Mucosa of stomach (tissue), 1 donor: Measurements from ENCODE around the gene FLYWCH1.
A peak's percentile ranks its signal among the peaks of the same experiment; 100 is the strongest.

Experiments
- H3K27me3 ChIP-seq: one replicate; pipeline ENCODE4 v1.7.0; 2013; ENCODE audit warnings: mild to moderate bottlenecking, low read length; ENCODE audit not compliant: control insufficient read depth, insufficient read depth
- H3K36me3 ChIP-seq: one replicate; pipeline ENCODE4 v1.7.0; 2013; ENCODE audit warnings: low read length; ENCODE audit not compliant: control insufficient read depth, insufficient read depth
- H3K4me1 ChIP-seq: one replicate; pipeline ENCODE4 v1.7.0; 2013; ENCODE audit warnings: mild to moderate bottlenecking, low read length; ENCODE audit not compliant: control insufficient read depth, insufficient read depth
- H3K4me3 ChIP-seq: one replicate; pipeline ENCODE4 v1.7.0; 2013; ENCODE audit warnings: low read length
- H3K9ac ChIP-seq: one replicate; pipeline ENCODE4 v1.7.0; 2013; ENCODE audit warnings: mild to moderate bottlenecking, low read length, moderate library complexity
- H3K9me3 ChIP-seq: one replicate; pipeline ENCODE4 v1.7.0; 2013; ENCODE audit warnings: mild to moderate bottlenecking, low read length, moderate library complexity; ENCODE audit not compliant: control insufficient read depth
- donor health status: Pancreatic carcinoma.

Gene FLYWCH1

DNA sequence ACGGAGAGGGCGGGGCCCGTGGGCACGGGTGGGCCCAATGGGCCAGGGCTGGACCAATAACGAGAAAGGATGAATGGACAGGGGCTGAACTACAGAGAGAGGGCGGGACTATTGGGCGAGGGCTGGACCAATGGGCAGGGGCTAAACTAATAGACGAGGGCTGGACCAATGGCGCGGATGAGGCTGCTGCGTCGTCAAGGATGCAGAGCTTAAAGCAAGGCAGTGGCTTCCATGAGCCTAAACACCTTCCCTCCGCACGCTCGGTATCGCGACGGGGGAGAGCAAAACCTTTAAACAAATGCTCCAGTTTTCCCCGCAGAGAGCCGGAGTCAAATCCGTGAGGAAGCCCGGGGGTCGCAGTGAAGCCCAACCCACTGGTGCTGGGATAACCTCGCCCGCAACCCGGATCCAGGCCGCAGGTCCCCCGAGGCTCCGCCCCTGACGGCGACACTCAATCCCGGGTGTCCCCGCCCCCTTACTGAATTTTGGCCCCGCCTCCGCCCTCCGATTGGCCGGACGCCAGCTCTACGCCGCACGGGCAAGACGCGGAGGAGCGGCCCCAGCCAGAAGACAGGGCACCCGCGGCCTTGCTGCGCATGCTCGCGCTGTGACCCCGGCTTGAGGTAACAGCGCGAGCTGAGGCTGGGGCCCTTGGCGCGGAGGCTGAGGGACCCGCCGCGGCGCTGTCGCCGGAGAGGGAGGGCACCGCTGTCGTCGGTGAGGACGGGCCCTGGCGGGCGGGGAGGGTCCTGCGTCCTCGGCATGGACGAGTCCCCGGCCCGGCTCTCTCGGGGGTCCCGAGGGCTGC, 28.9 kb upstream of the FLYWCH1 start, which contains the start of gene FLYWCH2:
FLYWCH2 (plus strand) TSS at position 566 of the 808 bp plus-strand sequence. CDS start 13,235 bp downstream, outside the sequence.
- Histone ChIP-seq H3K27me3 (no peaks in the 10 kb centered on the region), H3K4me1 (peaks cover 7% of the 10 kb centered on the region), H3K4me3 (peak within 1 kb of the TSS; percentile 50), H3K36me3 (no peaks in the 10 kb centered on the region), H3K9ac (peak within 1 kb of the TSS; percentile 82), H3K9me3 (no peaks in the 10 kb centered on the region)

GRCh38 chr16:2883458-2883908, 28.2 kb upstream of the FLYWCH1 start:
- no peaks in the 10 kb centered on the region for H3K9me3 ChIP-seq
- peaks cover 7% of the 10 kb centered on the region for H3K4me1 ChIP-seq
- no peaks in the 10 kb centered on the region for H3K36me3 ChIP-seq
- H3K9ac ChIP-seq, result peak overlapping the region; percentile 82
- H3K4me3 ChIP-seq, result peak overlapping the region; percentile 50
- no peaks in the 10 kb centered on the region for H3K27me3 ChIP-seq

GRCh38 chr16:2884041-2884451, 27.7 kb upstream of the FLYWCH1 start:
- peaks cover 7% of the 10 kb centered on the region for H3K4me1 ChIP-seq
- no peaks in the 10 kb centered on the region for H3K36me3 ChIP-seq
- no peak overlapping the region for H3K4me3 ChIP-seq
- no peaks in the 10 kb centered on the region for H3K9me3 ChIP-seq
- no peaks in the 10 kb centered on the region for H3K27me3 ChIP-seq
- H3K9ac ChIP-seq, result peak overlapping the region; percentile 82

DNA sequence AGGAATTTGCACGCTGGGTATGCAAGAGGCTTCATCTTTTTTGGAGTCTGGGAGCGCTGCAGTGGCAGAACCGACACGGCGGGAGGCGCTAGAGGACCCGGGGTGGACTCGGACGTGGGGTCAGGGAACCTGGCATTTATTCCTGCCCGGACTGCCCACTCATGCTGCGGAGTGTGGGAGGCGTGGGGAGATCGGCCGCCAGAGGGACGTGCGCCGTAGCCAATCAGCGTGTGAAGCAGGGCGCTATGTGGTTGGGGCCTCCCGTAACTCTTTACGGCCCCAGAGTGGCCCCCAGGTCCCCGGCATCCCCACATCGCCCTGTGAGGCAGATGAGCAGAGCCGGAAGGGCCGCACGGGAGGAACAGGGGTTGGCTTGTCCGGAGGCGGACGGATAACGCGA, 17.5 kb upstream of the FLYWCH1 start:
- Histone ChIP-seq H3K27me3 (no peaks in the 10 kb centered on the region), H3K4me1 (peaks cover 6% of the 10 kb centered on the region), H3K4me3 (no peak overlapping the region), H3K36me3 (no peaks in the 10 kb centered on the region), H3K9me3 (no peaks in the 10 kb centered on the region), H3K9ac (no peak overlapping the region)

DNA sequence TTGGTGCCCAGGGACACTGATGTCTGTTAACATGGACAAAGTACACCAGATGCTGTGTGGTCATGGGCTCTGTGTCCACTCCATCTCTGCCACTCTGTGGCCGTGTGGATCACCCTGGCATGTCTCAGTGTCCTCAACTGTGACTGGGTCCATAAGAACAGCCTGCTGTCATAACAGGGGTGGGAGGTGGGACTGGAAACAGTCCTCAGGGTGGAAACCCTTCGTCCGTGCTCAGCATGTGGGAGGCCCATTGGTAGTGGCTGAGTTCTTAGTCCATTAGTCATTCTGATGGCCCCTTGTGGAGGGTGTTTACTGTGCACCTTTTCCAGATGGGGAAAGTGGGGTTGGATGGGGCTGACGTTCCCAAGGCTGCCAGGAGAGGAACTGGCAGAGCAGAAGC, 15.9 kb upstream of the FLYWCH1 start:
- H3K4me3 ChIP-seq, result no peak overlapping the region
- no peak overlapping the region for H3K9ac ChIP-seq
- H3K27me3 ChIP-seq, result no peaks in the 10 kb centered on the region
- peaks cover 3% of the 10 kb centered on the region for H3K4me1 ChIP-seq
- no peaks in the 10 kb centered on the region for H3K36me3 ChIP-seq
- no peaks in the 10 kb centered on the region for H3K9me3 ChIP-seq

DNA sequence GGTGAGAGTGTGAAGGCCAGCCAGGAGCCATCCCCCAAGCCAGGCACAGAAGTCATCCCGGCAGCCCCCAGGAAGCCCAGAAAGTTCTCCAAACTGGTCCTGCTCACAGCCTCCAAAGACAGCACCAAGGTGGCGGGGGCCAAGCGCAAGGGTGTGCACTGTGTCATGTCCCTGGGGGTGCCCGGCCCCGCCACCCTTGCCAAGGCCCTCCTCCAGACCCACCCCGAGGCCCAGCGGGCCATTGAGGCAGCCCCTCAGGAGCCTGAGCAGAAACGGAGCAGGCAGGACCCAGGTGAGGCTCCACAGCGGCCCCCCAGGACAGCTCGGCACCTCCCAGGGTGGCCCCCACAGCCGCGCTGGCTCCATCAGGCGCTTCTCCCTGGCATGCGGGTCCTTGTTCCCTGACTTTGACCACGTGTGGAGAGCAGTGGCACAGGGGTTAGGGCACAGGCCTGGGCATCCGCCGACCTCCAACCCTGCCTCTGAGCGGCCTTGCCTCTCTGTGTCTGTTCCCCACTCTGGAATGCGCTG, 15.2 kb upstream of the FLYWCH1 start:
- Histone ChIP-seq H3K27me3 (no peaks in the 10 kb centered on the region), H3K4me1 (no peaks in the 10 kb centered on the region), H3K36me3 (no peaks in the 10 kb centered on the region), H3K9me3 (no peaks in the 10 kb centered on the region), H3K4me3 (no peak overlapping the region), H3K9ac (no peak overlapping the region)

- H3K4me1 ChIP-seq, result no peaks in the 10 kb centered on the region
- no peaks in the 10 kb centered on the region for H3K27me3 ChIP-seq
- no peaks in the 10 kb centered on the region for H3K9me3 ChIP-seq
- H3K9ac ChIP-seq, result no peak overlapping the region
- H3K36me3 ChIP-seq, result no peaks in the 10 kb centered on the region
- H3K4me3 ChIP-seq, result no peak overlapping the region
Observed at GRCh38 chr16:2897110-2897509, 14.6 kb upstream of the FLYWCH1 start.

DNA sequence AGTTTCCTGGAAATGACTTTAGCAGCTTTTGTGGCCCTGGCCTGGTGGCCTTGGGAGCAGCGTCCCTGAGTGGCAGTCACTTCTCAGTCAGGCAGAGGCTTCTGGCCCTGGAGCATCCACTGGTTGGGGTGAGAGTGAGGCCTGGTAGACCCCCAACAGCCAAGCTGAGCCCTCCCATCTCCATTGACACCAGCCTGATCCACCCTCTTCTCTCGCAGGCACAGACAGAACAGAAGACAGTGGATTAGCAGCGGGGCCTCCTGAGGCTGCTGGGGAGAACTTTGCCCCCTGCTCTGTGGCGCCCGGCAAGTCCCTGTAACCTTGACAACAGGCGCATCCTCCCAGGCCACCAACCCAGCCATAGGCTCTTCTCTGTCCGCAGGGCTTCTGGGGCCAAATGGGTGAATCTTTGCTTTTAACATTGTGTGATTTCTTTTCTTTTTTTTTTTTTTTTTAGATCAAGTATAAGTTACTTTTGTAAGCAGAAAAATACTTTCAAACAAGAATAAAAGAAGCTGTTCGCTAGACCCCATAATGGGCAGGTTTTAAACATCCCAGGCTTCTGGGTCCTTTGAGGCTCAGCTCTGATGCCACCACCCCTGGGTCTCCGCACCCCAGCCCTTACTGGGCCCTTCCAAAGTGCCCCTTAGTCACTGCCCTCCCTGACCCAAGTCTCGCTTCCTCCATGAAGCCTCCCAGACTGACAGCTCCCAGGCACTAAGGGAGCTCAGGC, 12.7 kb upstream of the FLYWCH1 start:
- Histone ChIP-seq H3K9me3 (no peaks in the 10 kb centered on the region), H3K36me3 (no peaks in the 10 kb centered on the region), H3K27me3 (no peaks in the 10 kb centered on the region)

DNA sequence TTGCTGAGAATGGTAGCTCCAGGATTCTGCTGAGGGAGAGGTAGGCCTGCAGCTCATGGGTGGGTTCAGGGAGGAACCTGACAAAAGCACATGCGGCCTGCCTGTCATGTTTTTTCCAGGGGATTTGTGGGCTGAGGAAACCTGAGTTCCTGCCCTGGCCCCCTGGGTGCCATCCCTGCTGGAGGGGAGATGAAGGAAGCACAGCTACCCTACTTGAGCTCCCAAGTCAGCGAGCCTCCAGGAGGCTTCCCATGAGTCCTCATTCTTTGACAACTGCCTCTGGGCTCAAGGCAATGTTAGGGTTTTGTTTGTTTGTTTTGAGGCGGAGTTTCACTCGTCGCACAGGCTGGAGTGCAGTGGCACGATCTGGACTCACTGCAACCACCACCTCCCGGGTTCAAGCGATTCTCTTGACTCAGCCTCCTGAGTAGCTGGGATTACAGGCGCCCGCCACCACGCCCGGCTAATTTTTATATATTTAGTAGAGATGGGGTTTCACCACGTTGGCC, 12.1 kb upstream of the FLYWCH1 start:
- Histone ChIP-seq H3K9ac (no peak overlapping the region), H3K9me3 (no peaks in the 10 kb centered on the region), H3K4me3 (no peak overlapping the region), H3K4me1 (peaks cover 6% of the 10 kb centered on the region), H3K36me3 (no peaks in the 10 kb centered on the region), H3K27me3 (no peaks in the 10 kb centered on the region)

More for the DNA sequence above, 12.7 kb upstream of the FLYWCH1 start:
- peaks cover 5% of the 10 kb centered on the region for H3K4me1 ChIP-seq
- no peak overlapping the region for H3K4me3 ChIP-seq
- H3K9ac ChIP-seq, result no peak overlapping the region

GRCh38 chr16:2900526-2901075, 11.1 kb upstream of the FLYWCH1 start:
- Histone ChIP-seq H3K4me1 (peaks cover 6% of the 10 kb centered on the region), H3K9ac (no peak overlapping the region), H3K27me3 (no peaks in the 10 kb centered on the region), H3K36me3 (no peaks in the 10 kb centered on the region), H3K4me3 (no peak overlapping the region), H3K9me3 (no peaks in the 10 kb centered on the region)

DNA sequence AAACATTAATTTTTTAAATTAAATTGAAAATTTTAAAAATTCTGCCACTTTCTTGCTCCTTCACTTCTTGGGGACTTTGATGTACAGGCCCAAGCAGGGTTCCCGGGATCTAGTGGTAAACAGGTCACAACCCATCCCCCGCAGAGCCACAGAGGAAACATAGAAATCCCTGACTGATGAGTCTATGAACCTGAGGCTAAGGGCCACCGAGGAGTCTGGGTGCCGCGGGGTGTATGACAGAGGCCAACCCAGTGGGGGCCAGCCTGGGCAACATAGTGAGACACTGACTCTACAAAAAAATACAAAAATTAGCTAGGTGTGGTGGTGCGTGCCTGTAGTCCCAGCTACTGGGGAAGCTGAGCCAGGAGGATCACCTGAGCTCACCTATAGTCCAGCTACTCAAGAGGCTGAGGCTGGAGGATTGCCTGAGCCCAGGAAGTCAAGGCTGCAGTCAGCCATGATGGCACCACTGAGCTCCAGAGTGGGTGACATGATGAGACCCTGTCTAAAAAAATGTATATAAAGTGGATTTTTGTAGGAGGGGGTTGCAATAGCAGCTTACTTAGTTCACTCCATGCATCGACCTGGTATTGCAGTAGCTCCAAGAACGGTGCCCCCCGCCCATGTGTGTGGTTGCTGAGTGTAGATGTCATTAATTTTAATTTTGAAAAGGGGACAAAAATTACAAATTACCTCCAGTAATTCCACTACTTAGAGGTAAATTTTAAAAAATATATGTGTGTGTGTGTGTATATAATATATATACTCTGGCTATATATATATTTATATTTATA, 9.2 kb upstream of the FLYWCH1 start:
- no peak overlapping the region for H3K4me3 ChIP-seq
- no peaks in the 10 kb centered on the region for H3K36me3 ChIP-seq
- H3K27me3 ChIP-seq, result no peaks in the 10 kb centered on the region
- H3K9me3 ChIP-seq, result no peaks in the 10 kb centered on the region
- H3K9ac ChIP-seq, result no peak overlapping the region
- H3K4me1 ChIP-seq, result peaks cover 13% of the 10 kb centered on the region
